ENCODE results near the gene NTPCR. TPM values are rescaled to one million over a fixed set of nuclear protein-coding genes. Genes with fewer than 3 reads are reported as not detected.

The NTPCR gene
- total RNA-seq, 1 experiment from 2014 or later, result 49.1 TPM

DNA sequence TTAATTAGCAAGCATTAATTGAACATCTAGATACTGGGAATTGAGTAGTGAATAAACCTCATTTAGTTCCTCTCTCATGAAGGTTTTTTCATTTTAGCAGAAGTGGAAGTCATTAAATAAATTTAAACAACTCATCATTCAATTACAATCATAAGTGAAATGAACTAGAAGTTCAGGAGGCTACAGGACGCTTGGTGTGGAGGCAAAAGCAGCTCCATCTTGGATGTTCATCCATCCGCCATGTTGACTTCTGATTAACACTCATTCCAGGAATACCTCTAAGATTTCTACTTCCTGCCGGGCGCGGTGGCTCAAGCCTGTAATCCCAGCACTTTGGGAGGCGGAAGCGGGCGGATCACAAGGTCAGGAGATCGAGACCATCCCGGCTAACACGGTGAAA, 11.5 kb upstream of the NTPCR start:
- intact Hi-C loops (cut with micrococcal nuclease; ENCODE audit: unreplicated experiment), result no loop called here
- no peak for TF ChIP-seq CTCF (IDR thresholded peaks at IDR 0.05; ENCODE audit: insufficient read depth in 1 of 2, low read depth in 1 of 2, low read length in 1 of 2, severe bottlenecking in 1 of 2, unreplicated experiment in 1 of 2)
- Mint-ChIP-seq H3K27me3 (ENCODE audit: insufficient read depth, unreplicated experiment) (no peaks in the 10 kb centered on the region), H3K4me3 (ENCODE audit: unreplicated experiment) (no peak overlapping the region), H3K27ac (ENCODE audit: unreplicated experiment) (no peak overlapping the region), H3K36me3 (ENCODE audit: insufficient read depth, unreplicated experiment) (no peaks in the 10 kb centered on the region), H3K9me3 (ENCODE audit: unreplicated experiment) (no peaks in the 10 kb centered on the region), H3K4me1 (ENCODE audit: low read depth, unreplicated experiment) (peaks cover 8% of the 10 kb centered on the region)
- no peaks in the 10 kb centered on the region for H3K9me3 ChIP-seq
- no TSS peak for BruUV-seq (replicated peaks)
- POLR2A ChIA-PET, result no interaction called here
- no peaks in the 10 kb centered on the region for H3K4me1 ChIP-seq
- CTCF ChIA-PET, result no interaction called here
- no peaks in the 10 kb centered on the region for H3K36me3 ChIP-seq (ENCODE audit: control insufficient read depth, insufficient read depth, low read length)
- DNase-seq, result no peak
- H3K4me3 ChIP-seq (ENCODE audit: low read depth, low read length), result no peak overlapping the region
- no peaks in the 10 kb centered on the region for H3K27me3 ChIP-seq (replicated peaks; ENCODE audit: control insufficient read depth, insufficient read depth, low read length)

GRCh38 chr1:232939748-232940147, 10.7 kb upstream of the NTPCR start:
- ChIA-PET POLR2A (no interaction called here), CTCF (no interaction called here)
- H3K36me3 Mint-ChIP-seq (ENCODE audit: insufficient read depth, unreplicated experiment), result no peaks in the 10 kb centered on the region
- no peak for TF ChIP-seq CTCF (IDR thresholded peaks at IDR 0.05; ENCODE audit: insufficient read depth in 1 of 2, low read depth in 1 of 2, low read length in 1 of 2, severe bottlenecking in 1 of 2, unreplicated experiment in 1 of 2)
- H3K4me3 Mint-ChIP-seq (ENCODE audit: unreplicated experiment), result no peak overlapping the region
- no peaks in the 10 kb centered on the region for H3K4me1 ChIP-seq
- no peaks in the 10 kb centered on the region for H3K9me3 ChIP-seq
- no peaks in the 10 kb centered on the region for H3K27me3 ChIP-seq (replicated peaks; ENCODE audit: control insufficient read depth, insufficient read depth, low read length)
- H3K9me3 Mint-ChIP-seq (ENCODE audit: unreplicated experiment), result no peaks in the 10 kb centered on the region
- no TSS peak for BruUV-seq (replicated peaks)
- H3K27ac Mint-ChIP-seq (ENCODE audit: unreplicated experiment), result no peak overlapping the region
- peaks cover 8% of the 10 kb centered on the region for H3K4me1 Mint-ChIP-seq (ENCODE audit: low read depth, unreplicated experiment)
- H3K27me3 Mint-ChIP-seq (ENCODE audit: insufficient read depth, unreplicated experiment), result no peaks in the 10 kb centered on the region
- H3K36me3 ChIP-seq (ENCODE audit: control insufficient read depth, insufficient read depth, low read length), result no peaks in the 10 kb centered on the region
- DNase-seq, result no peak
- no peak overlapping the region for H3K4me3 ChIP-seq (ENCODE audit: low read depth, low read length)
- intact Hi-C loops (cut with micrococcal nuclease; ENCODE audit: unreplicated experiment), result no loop called here

DNA sequence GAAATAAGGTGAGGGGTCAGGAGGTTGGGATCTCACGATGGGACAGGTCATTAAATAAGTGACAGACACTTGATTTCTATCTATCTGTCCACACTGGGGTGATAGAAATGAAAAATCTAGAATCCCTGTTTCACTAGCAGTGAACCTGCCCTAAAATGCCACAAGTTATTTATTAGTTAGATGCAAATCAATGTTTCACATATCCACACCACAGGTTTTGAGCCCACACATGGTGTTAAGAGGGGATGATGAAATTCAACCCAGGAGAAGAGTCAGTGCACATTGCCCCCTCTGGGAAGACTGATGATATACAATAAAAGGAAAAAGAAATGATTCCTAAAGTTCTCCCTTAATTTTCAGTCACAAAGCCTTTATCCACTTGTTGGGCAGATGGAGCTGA, 10.1 kb upstream of the NTPCR start:
- Mint-ChIP-seq H3K27me3 (ENCODE audit: insufficient read depth, unreplicated experiment) (no peaks in the 10 kb centered on the region), H3K4me3 (ENCODE audit: unreplicated experiment) (no peak overlapping the region), H3K4me1 (ENCODE audit: low read depth, unreplicated experiment) (peaks cover 8% of the 10 kb centered on the region), H3K36me3 (ENCODE audit: insufficient read depth, unreplicated experiment) (no peaks in the 10 kb centered on the region), H3K27ac (ENCODE audit: unreplicated experiment) (no peak overlapping the region), H3K9me3 (ENCODE audit: unreplicated experiment) (no peaks in the 10 kb centered on the region)
- Histone ChIP-seq H3K4me1 (no peaks in the 10 kb centered on the region), H3K4me3 (ENCODE audit: low read depth, low read length) (no peak overlapping the region), H3K36me3 (ENCODE audit: control insufficient read depth, insufficient read depth, low read length) (no peaks in the 10 kb centered on the region), H3K9me3 (no peaks in the 10 kb centered on the region), H3K27me3 (replicated peaks; ENCODE audit: control insufficient read depth, insufficient read depth, low read length) (no peaks in the 10 kb centered on the region)
- TF ChIP-seq CTCF (IDR thresholded peaks at IDR 0.05; ENCODE audit: insufficient read depth in 1 of 2, low read depth in 1 of 2, low read length in 1 of 2, severe bottlenecking in 1 of 2, unreplicated experiment in 1 of 2), result no peak
- CTCF ChIA-PET, result no interaction called here
- no TSS peak for BruUV-seq (replicated peaks)
- POLR2A ChIA-PET, result no interaction called here
- intact Hi-C loops (cut with micrococcal nuclease; ENCODE audit: unreplicated experiment), result no loop called here
- DNase-seq, result no peak
